Smooth muscle cell (in vitro differentiated cells): ENCODE data around the gene RHBDD1. TPM values are rescaled to one million over a fixed set of nuclear protein-coding genes. Genes with fewer than 3 reads are reported as not detected.

Source experiments
- DNase-seq: peaks from one replicate; lab custom pipeline; 2025; ENCODE audit not compliant: unreplicated experiment; lab: John Stamatoyannopoulos, UW
- H2AFZ ChIP-seq: fragments of 200-600 bp; sonication (generic); 2 replicates; pipeline ENCODE4 v1.6.0; 2016; ENCODE audit warnings: antibody characterized with exemption, low read depth, mild to moderate bottlenecking
- H3F3A ChIP-seq: fragments of 200-600 bp; sonication (generic); 2 replicates; pipeline ENCODE4 v1.6.0; 2017; ENCODE audit warnings: antibody characterized with exemption, low read depth
- H3K27ac ChIP-seq: fragments of 200-600 bp; sonication (generic); 2 replicates; pipeline ENCODE4 v1.5.1; 2016; ENCODE audit warnings: low read depth, mild to moderate bottlenecking
- H3K27me3 ChIP-seq: fragments of 200-600 bp; sonication (generic); 2 replicates; pipeline ENCODE4 v1.6.1; 2016; ENCODE audit warnings: low read depth, mild to moderate bottlenecking
- H3K36me3 ChIP-seq: fragments of 200-600 bp; sonication (generic); 2 replicates; pipeline ENCODE4 v1.5.1; 2016; ENCODE audit warnings: low read depth
- H3K4me1 ChIP-seq: fragments of 200-600 bp; sonication (generic); 2 replicates; pipeline ENCODE4 v1.5.1; 2016; ENCODE audit warnings: low read depth
- H3K4me2 ChIP-seq: fragments of 200-600 bp; sonication (generic); 2 replicates; pipeline ENCODE4 v1.6.0; 2016; ENCODE audit warnings: mild to moderate bottlenecking
- H3K4me3 ChIP-seq: fragments of 200-600 bp; sonication (generic); 2 replicates; pipeline ENCODE4 v1.5.1; 2016; ENCODE audit warnings: mild to moderate bottlenecking
- H3K79me2 ChIP-seq: fragments of 200-600 bp; sonication (generic); 2 replicates; pipeline ENCODE4 v1.6.0; 2016; ENCODE audit warnings: low read depth, mild to moderate bottlenecking
- H3K9ac ChIP-seq: fragments of 200-600 bp; sonication (generic); 2 replicates; pipeline ENCODE4 v1.6.0; 2016; ENCODE audit warnings: low read depth
- H3K9me3 ChIP-seq: fragments of 200-600 bp; sonication (generic); replicated peaks from 2 replicates; pipeline ENCODE4 v1.5.1; 2016; ENCODE audit warnings: low read depth
- H4K20me1 ChIP-seq: fragments of 200-600 bp; sonication (generic); 2 replicates; pipeline ENCODE4 v1.6.0; 2016; ENCODE audit warnings: low read depth
- CTCF ChIP-seq: fragments of 200-600 bp; sonication (generic); IDR thresholded peaks from 2 replicates; pipeline ENCODE4 v1.5.1; 2017; ENCODE audit warnings: borderline replicate concordance, mild to moderate bottlenecking, antibody characterized with exemption; ENCODE audit not compliant: insufficient read depth, poor library complexity, severe bottlenecking
- WGBS: methylation state at CpG from one replicate; pipeline ENCODE4 v1.1.7; 2016; ENCODE audit warnings: low lambda C conversion rate; 5-methylcytosine and 5-hydroxymethylcytosine counted together
- polyA plus RNA-seq: library from polyadenylated mRNA; unstranded; fragments of >200 nt; fragmentation: Nextera tagmentation; extraction: Ambion mirVana; gene quantifications from 2 replicates; pipeline ENCODE4 v1.2.1, GENCODE V29; 2016
- total RNA-seq: library from RNA; depleted of rRNA; stranded (reverse); fragments of >200 nt; gene quantifications from 2 replicates; pipeline ENCODE4 v1.2.3, GENCODE V29; 2014

The RHBDD1 gene
- total and polyA plus RNA-seq, 2 experiments from 2014 or later = 11.3 to 20.7 TPM

GRCh38 chr2:226792155-226792881 lies 43.5 kb upstream of the RHBDD1 start:
- H2AFZ ChIP-seq = peak overlapping the region; percentile 87
- H3K79me2 ChIP-seq = peaks cover 93% of the 10 kb centered on the region
- H3K4me2 ChIP-seq = peak overlapping the region; percentile 90
- H4K20me1 ChIP-seq = peaks cover 52% of the 10 kb centered on the region
- H3F3A ChIP-seq = no peaks in the 10 kb centered on the region
- 37% methylated on average over 7 of the region's 7 CpGs for WGBS
- no peak for DNase-seq
- H3K9ac ChIP-seq = peak overlapping the region; percentile 83
- H3K27ac ChIP-seq = peak overlapping the region; percentile 83
- no peaks in the 10 kb centered on the region for H3K36me3 ChIP-seq
- H3K27me3 ChIP-seq = no peaks in the 10 kb centered on the region
- peak overlapping the region; percentile 77 for H3K4me3 ChIP-seq
- TF ChIP-seq CTCF = no peak
- peaks cover 26% of the 10 kb centered on the region for H3K4me1 ChIP-seq
- H3K9me3 ChIP-seq = no peaks in the 10 kb centered on the region

- peak overlapping the region; percentile 77 for H3K4me3 ChIP-seq
- H2AFZ ChIP-seq = no peak overlapping the region
- H3K4me2 ChIP-seq = peak overlapping the region; percentile 90
- H3K9ac ChIP-seq = peak overlapping the region; percentile 83
- no peaks in the 10 kb centered on the region for H3K9me3 ChIP-seq
- peaks cover 26% of the 10 kb centered on the region for H3K4me1 ChIP-seq
- H3K79me2 ChIP-seq = peaks cover 94% of the 10 kb centered on the region
- 8% methylated on average over 2 of the region's 2 CpGs for WGBS
- peaks cover 49% of the 10 kb centered on the region for H4K20me1 ChIP-seq
- H3F3A ChIP-seq = no peaks in the 10 kb centered on the region
- no peaks in the 10 kb centered on the region for H3K27me3 ChIP-seq
- no peak for TF ChIP-seq CTCF
- no peaks in the 10 kb centered on the region for H3K36me3 ChIP-seq
- DNase-seq = no peak
- peak overlapping the region; percentile 83 for H3K27ac ChIP-seq
Observed at GRCh38 chr2:226793646-226794045, 42.2 kb upstream of the RHBDD1 start.

GRCh38 chr2:226794196-226794661 lies 41.6 kb upstream of the RHBDD1 start:
- DNase-seq = no peak
- peak overlapping the region; percentile 83 for H3K27ac ChIP-seq
- H3K79me2 ChIP-seq = peaks cover 94% of the 10 kb centered on the region
- no peaks in the 10 kb centered on the region for H3K27me3 ChIP-seq
- peak overlapping the region; percentile 42 for H2AFZ ChIP-seq
- 11% methylated on average over 4 of the region's 4 CpGs for WGBS
- H3K9ac ChIP-seq = peak overlapping the region; percentile 83
- peaks cover 46% of the 10 kb centered on the region for H4K20me1 ChIP-seq
- no peaks in the 10 kb centered on the region for H3F3A ChIP-seq
- no peaks in the 10 kb centered on the region for H3K9me3 ChIP-seq
- no peaks in the 10 kb centered on the region for H3K36me3 ChIP-seq
- no peak for TF ChIP-seq CTCF
- H3K4me1 ChIP-seq = peaks cover 26% of the 10 kb centered on the region
- H3K4me2 ChIP-seq = peak overlapping the region; percentile 90
- H3K4me3 ChIP-seq = peak overlapping the region; percentile 77
